HG02943 (cell line): Measurements from ENCODE around the gene TP53BP1.

Experiments
- ATAC-seq: cut with Tn5 transposase; IDR thresholded peaks from one replicate; pipeline ENCODE4 v1.9.1; 2021; ENCODE audit warnings: mild to moderate bottlenecking, low read depth, moderate library complexity; ENCODE audit not compliant: unreplicated experiment

TP53BP1 gene

GRCh38 chr15:43493703-43494472, 932 bp upstream of the TP53BP1 start:
- ATAC-seq: no peak

GRCh38 chr15:43492266-43492665, 690 bp downstream of the TP53BP1 start:
- no peak for ATAC-seq

DNA sequence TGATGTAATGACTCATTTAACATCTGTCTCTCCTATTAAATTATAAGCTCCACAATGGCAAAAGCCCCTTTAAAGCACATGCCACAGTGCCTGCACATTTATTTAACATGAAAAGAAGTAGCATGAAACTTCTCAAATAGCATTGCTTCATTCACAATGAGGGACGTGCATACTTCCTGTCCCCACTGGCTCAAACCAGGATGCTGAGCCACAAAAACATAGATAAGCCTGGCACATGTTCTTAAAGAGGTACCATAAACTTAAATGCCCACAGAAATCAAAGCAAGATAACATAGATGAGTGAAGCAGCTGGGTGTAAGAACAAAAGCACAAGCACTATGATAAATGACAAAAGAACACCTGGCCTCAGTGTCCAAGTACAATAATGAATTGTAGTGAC, 3.8 kb downstream of the TP53BP1 start:
- ATAC-seq: no peak

GRCh38 chr15:43488790-43489189, 4.2 kb downstream of the TP53BP1 start:
- ATAC-seq: no peak

DNA sequence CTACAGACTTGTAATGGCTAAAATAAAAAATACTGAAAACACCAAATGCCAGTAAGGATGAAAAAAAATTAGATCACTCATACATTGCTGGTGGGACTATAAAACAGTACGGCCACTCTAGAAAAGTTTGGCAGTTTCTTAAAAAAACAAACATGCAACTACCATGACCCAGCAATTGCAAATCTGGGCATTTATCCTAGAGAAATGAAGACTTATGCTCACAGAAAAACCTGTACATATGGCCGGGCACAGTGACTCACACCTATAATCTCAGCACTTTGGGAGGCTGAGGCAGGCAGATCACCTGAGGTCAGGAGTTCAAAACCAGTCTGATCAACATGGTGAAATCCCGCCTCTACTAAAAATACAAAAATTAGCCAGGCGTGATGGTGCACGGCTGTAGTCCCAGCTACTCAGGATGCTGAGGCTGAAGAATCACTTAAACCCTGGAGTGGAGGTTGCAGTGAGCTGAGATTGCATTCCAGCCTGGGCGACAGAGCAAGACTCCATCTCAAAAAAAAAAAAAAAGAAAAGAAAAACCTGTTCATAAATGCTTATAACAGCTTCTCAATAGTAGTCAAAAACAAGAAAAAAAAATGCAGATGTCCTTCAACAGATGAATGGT, 5.6 kb downstream of the TP53BP1 start:
- no peak for ATAC-seq

- ATAC-seq: no peak
Observed at GRCh38 chr15:43484455-43484854, 8.5 kb downstream of the TP53BP1 start.

DNA sequence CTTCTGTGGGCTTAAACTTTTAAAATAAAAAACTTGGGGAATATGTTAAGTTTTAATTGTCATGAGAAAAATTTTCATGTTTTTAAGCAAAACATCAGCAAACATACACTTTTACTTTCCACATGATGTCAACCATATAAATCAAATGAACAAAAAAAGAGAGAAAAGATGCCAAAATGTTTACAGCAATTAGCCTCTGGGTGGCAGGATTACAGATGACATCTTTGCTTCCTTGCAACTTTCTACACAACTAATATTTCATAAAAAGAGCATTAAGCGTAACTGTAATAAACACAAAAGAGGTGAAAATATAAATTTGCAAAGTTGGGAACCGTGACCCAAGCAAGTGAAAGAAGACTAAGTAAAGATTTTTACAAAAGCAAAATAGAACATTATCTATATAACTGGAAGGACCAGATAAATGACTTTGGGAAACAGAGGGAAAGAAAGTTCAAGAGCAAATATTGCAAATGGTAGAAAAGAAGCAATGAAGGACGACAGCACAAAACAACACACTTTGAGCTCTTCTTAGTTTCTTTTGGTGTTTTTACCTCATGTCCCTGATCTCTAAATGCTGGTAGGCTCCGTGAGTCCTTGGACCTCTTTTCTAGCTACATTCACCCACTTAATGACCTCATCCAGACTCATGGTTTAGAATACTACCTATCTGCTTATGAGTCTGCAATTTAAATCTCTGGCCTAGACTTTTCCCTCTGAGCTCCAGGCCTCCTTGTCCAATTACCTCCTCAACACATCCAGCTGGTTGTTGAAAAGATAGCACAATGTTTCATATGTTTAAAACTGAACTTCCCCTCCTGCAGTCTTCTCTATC, 9.4 kb downstream of the TP53BP1 start:
- no peak for ATAC-seq

- no peak for ATAC-seq
Observed at GRCh38 chr15:43473885-43474284, 19.1 kb downstream of the TP53BP1 start.

DNA sequence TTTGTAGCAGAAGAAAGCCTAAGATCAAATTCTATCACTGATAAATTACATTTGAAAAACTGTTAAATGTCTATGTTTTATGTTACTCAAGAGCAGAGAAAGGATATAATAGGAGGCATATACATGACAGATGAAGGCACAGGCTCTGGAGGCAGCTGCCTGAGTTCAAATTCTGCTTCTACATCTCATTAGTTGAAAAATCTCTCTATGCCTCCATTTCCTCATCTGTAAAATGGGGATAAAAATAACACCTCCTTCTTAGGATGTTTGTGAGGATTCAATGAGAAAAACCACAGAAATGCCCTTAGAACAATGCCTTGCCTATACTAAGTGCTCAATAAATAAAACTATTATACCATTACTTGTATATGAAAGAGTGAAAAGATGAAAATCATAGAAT, 21.0 kb downstream of the TP53BP1 start:
- ATAC-seq: no peak

- no peak for ATAC-seq
Observed at GRCh38 chr15:43469867-43470266, 23.1 kb downstream of the TP53BP1 start.

DNA sequence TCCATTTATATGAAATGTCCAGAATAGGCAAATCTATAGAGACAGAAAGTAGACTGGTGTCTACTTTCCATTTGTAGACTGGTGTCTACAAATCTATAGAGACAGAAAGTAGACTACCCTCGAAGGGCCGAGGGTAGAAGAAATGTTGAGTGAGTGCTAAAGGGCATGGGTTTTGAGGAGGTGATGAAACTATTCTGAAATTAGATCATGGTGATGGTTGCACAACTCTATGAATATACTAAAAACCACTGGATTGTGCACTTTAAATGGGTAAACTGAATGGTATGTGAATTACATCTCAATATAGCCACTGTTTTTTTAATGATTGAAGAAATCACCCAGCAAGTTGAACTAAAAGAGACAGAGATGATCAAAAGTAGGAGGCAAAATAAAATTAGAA, 27.9 kb downstream of the TP53BP1 start:
- ATAC-seq: no peak

DNA sequence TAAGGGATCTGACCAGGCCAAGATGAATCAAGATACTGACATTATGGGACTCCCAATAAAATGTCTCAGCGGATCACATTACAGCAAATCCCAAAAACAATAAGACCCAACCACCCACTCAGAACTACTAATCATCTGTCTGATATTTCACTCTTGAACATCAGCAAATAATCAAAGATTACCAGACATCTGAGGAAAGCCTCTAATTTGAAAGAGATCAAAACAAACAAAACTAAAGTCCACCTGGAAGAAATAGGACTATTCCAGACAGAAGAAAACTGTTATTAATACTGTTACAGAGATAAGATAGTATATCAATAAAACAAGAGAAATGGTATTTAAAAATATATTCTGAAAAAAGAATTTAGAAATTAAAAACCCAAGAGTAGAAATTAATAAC, 29.0 kb downstream of the TP53BP1 start:
- ATAC-seq: no peak

GRCh38 chr15:43463507-43463906, 29.4 kb downstream of the TP53BP1 start:
- no peak for ATAC-seq

DNA sequence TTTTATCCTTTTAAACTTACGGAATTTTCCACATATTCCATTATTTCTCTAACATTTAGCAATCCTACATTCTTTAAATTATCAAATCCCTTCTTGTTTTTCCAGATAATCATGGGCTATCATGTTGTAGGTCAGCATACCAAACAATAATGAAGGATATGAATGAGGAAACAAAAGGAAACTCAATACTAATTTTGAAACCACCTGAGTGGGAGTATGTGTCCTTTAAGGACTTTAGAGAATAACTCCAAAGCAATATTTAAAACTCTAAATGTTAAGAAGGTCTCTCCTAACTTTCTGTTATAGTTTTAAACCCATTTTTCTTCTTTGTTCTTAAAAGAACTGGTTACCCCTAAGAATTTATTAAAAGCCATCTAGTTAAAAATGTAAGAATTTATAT, 43.0 kb downstream of the TP53BP1 start:
- no peak for ATAC-seq

DNA sequence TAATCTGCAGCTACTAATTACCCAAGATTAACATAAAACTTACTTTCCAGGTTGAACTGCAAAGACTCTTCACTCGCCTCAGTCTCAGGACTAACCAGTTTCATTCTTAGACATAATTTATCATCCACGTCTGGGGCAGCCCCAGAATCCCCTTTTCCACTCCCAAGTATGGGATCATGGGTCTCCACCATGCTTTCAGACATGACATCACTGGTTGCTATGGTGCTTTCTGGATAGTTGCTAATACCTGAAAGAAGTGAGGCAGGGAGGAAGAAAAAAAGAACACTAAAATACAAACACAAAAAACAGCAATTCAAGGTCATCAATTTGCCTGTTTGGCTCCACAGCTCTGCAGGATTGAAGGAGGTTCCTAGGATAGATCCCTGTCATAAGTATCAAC, 46.6 kb downstream of the TP53BP1 start:
- ATAC-seq: no peak

- ATAC-seq: no peak
Observed at GRCh38 chr15:43441316-43441715, 51.6 kb downstream of the TP53BP1 start.

DNA sequence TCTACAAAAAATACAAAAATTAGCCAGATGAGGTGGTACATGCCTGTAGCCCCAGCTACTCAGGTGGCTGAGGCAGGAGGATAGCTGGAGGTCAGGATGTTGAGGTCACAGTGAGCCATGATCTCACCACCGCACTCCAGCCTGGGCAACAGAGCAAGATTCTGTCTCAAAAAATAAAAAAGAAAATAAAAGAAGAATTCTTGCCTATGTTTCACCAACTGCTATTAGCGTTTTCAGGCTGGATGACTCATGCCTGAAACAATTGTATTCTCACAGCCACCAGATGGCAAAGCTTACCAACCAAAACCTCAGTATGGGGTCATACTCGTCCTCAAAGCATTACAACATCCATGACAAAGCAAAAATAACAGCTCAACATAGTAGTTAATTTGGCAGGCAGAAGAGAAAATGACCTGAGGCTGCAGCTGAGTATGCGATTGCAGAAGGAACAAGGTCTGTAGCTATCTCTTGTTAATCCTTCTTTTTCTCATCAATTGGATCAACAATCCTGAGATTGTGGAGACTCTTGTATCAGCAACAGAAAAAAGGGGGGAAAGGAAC, 52.2 kb downstream of the TP53BP1 start:
- ATAC-seq: peak; percentile 72

- ATAC-seq: no peak
Observed at GRCh38 chr15:43439268-43439667, 53.7 kb downstream of the TP53BP1 start.

- ATAC-seq: no peak
Observed at GRCh38 chr15:43436395-43436794, 56.6 kb downstream of the TP53BP1 start.

DNA sequence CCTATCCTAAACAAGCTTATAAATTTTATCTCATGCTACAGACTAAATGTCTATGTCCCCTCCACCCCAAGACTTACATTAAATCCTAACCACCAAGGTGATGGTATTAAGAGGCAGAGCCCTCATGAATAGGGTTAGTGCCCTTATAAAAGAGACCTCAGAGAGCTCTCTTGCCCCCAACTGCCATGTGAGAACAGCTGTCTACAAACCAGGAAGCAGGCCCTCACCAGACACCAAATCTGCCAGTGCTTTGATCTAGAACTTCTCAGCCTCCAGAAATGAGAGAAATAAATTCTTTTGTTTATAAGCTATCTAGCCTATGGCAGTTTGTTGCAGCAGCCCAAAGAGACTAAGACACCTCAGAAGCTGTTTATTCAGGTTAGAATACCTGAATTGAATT, 58.5 kb downstream of the TP53BP1 start:
- ATAC-seq: no peak

- no peak for ATAC-seq
Observed at GRCh38 chr15:43433661-43434303, 59.2 kb downstream of the TP53BP1 start.
